ENCODE data around the gene INSYN1.

DNA sequence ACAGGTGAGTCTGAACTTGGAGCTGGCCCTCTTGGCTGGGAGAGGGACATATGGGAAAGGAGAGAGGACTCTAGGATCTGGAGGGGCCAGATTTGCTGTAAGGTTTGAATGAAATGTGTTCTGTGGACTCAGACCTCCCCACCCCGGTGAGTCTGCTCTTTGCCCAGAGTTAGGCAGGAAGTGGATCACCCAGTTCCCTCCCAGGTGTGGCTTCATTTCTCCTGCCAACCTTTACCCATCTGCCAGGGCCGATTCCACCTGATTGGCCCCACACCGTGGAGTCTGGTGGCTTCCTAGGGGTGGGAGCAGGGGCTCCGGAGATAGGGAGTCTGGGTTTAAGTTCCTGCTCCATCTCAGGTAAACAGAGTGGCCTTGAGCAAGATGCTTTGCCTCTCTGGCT, 43.5 kb downstream of the INSYN1 start:
- TF ChIP-seq, protein P1, sequence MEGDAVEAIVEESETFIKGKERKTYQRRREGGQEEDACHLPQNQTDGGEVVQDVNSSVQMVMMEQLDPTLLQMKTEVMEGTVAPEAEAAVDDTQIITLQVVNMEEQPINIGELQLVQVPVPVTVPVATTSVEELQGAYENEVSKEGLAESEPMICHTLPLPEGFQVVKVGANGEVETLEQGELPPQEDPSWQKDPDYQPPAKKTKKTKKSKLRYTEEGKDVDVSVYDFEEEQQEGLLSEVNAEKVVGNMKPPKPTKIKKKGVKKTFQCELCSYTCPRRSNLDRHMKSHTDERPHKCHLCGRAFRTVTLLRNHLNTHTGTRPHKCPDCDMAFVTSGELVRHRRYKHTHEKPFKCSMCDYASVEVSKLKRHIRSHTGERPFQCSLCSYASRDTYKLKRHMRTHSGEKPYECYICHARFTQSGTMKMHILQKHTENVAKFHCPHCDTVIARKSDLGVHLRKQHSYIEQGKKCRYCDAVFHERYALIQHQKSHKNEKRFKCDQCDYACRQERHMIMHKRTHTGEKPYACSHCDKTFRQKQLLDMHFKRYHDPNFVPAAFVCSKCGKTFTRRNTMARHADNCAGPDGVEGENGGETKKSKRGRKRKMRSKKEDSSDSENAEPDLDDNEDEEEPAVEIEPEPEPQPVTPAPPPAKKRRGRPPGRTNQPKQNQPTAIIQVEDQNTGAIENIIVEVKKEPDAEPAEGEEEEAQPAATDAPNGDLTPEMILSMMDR (IDR thresholded peaks at IDR 0.05), result no peak
- TF ChIP-seq EP300 (IDR thresholded peaks at IDR 0.05), result no peak
